Renal cortical epithelial cell (primary cell): ENCODE measurements around the gene TRIM58. TPM values are rescaled to one million over a fixed set of nuclear protein-coding genes. Genes with fewer than 3 reads are reported as not detected.

ENCODE experiments used
- DNase-seq: peaks from one replicate; pipeline ENCODE4 v3.0.0-alpha.2; 2011; ENCODE audit warnings: low read depth
- total RNA-seq: library from RNA; depleted of rRNA; stranded (reverse); fragments of >200 nt; gene quantifications from 2 replicates; pipeline ENCODE4 v1.2.3, GENCODE V29; 2014

Gene TRIM58
- 0.30 and 0.35 TPM in 2 replicates for total RNA-seq

DNA sequence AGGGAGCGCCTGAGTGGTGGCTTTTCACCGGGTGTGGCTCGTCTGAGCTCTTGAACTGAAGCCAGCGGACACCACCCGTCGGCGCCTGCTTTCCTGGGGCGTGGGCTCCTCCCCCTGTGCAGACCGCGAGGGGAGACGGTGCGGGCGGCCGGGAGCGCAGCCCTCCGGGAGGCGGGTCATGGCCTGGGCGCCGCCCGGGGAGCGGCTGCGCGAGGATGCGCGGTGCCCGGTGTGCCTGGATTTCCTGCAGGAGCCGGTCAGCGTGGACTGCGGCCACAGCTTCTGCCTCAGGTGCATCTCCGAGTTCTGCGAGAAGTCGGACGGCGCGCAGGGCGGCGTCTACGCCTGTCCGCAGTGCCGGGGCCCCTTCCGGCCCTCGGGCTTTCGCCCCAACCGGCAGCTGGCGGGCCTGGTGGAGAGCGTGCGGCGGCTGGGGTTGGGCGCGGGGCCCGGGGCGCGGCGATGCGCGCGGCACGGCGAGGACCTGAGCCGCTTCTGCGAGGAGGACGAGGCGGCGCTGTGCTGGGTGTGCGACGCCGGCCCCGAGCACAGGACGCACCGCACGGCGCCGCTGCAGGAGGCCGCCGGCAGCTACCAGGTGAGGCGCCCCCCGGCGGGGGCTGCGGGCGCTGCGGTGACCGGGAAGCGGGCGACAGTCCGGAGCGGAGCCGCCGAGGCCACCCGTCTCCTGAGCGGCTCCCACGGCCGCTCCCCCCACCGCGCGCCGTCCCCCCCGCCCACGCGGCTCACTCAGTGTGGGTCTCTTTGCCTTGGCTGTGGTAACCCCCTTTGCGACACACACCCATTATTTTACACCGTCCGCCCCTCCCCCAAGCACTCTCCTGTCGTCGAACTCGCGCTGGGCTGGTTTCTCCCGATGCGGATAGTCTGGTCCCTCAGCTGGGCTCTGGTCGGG lies at the start of gene TRIM58:
Gene TRIM58 (plus strand): TSS at position 119 of the 916 bp plus-strand sequence. CDS start 60 bp downstream, at position 179.
- DNase-seq: no peak

DNA sequence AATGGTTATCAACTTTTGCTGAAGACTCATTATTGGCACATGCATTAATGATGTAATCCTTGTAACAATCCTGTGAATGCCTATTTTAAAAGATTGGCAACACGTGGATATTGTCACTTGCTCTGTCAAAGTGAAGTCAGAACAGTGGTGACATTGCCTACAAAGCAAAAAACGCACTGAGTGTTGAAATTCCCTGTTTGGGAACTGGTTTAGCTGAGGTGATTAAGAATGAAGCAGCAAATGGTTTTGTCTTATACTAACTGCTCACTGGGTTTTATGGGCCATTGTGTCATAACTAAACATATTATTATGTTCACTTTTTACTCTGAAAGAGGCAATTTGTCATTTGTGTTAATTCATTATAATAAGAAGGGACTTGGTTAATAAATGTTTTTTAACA lies 44.4 kb upstream of the TRIM58 start:
- DNase-seq: no peak

GRCh38 chr1:247822060-247822459 lies 34.9 kb upstream of the TRIM58 start:
- DNase-seq: no peak

- no peak for DNase-seq
Measured at GRCh38 chr1:247824023-247824422, 33.0 kb upstream of the TRIM58 start, which contains the start of gene OR14A16. TSS of gene OR14A16 (minus strand) at chr1:247824119. CDS start at chr1:247815729, 8,390 bp downstream.

- no peak for DNase-seq
Measured at GRCh38 chr1:247825362-247825761, 31.6 kb upstream of the TRIM58 start.

DNA sequence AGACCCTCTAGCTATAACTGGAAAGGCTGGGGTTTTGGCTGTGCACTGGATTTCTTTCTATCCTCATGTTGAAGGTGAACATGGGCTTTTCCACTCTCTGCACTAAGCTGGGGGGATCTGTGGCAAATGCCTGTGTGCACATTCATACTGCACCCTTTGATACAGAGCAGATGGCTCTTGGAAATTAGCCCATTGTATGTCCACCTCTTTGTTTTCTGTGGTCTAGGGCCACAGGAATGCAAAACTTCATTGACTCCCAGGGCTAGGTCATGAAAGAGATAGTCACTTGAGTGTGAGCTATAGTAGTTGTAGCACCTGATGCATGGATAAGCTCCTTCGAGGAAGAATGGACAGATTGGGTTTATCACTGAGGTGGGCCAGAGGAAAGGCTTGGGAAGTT lies 27.3 kb upstream of the TRIM58 start:
- no peak for DNase-seq

GRCh38 chr1:247833601-247834000 lies 23.4 kb upstream of the TRIM58 start:
- no peak for DNase-seq

DNA sequence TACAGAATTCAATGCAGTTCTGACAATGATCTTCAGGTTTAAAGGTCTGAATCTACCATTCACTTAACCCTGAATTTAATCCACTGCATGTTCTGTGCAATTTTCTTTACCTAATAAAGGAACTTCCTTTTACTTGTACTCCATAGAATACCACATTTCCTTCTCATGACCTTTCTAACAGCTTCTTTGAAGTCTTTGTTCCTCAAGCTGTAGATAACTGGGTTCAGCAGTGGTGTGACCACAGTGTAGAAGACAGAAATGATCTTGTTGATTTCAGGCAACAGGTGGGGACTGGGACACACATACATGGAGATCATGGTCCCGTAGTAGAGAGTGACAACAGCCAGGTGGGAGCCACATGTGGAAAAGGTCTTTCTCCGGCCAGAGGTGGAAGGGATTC lies 16.2 kb upstream of the TRIM58 start:
- no peak for DNase-seq

DNA sequence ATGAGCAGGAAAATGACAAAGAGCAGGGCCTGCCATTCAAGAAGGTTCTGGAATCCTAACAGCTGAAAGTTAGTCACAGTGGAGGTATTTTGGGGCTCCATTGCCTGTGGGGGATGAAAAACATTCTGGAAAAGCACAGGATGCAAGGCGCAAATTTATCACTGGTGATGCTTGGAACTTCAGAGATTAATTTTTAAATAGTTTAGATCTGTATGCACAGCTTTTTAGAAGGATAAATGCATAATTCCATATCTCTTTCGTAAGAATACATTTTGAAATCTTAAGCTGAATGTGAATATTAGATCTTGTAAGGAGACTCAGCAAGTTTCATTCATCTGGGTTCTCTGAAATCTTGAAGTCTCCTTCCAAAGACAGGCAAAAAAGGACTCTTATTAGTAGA lies 15.2 kb upstream of the TRIM58 start, which contains the start of gene OR11L1:
Gene OR11L1 (minus strand): TSS at position 101 of the 400 bp plus-strand sequence. CDS start 0 bp downstream, at position 101.
- no peak for DNase-seq

DNA sequence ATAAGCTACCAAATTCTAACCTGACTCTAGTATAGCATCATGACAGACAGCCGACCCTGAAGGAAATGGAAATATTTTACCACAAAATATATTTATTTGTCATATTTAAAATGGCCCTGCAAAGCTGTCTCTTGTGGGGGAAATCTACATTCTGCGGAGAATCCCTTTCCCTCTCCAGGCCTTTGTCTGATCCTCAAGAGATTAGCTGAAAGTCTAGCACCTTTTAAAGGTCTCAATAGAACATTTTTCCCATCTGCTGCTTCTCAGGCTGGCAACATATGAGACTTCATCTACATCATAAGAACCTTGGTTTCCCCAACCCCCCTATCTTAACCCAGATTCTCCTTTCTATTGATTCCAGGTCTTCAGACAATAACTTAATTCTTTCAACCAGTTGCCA lies 13.6 kb upstream of the TRIM58 start:
- DNase-seq: no peak

GRCh38 chr1:247845011-247845692 lies 11.8 kb upstream of the TRIM58 start:
- DNase-seq: no peak

DNA sequence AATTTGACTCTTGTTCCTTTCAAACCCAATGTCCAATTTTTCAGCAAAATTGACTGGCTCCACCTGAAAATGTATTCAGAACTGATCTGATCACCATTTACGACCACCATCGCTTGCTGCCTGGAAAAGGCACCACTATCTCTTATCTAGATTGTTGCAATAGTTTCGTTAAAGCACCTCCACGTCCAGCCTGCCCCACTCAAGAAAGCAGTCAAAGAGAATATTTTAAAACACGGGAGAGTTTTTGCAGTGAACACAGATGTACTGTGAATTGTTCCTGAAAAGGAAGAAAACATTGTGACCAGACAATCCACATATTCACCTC lies 11.3 kb upstream of the TRIM58 start:
- no peak for DNase-seq

GRCh38 chr1:247848346-247848745 lies 8.6 kb upstream of the TRIM58 start:
- no peak for DNase-seq

DNA sequence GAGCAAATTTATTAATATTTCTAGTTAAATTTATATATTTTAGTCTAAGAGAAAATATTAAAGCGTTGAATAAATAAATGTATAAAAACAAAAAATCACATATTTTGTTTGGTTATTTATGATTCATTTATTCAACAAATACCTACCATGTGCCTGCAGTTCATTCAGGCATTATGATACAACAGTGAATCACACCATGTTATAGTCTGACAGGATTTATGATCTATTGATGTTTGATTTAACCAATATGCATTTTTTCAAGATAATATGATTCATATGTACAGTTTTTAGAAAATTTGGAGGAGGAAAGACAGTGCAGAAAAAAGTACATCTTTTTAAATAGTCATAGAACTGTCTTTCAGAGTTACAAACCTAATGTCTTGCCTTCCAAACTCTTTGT lies 7.4 kb upstream of the TRIM58 start:
- DNase-seq: no peak

DNA sequence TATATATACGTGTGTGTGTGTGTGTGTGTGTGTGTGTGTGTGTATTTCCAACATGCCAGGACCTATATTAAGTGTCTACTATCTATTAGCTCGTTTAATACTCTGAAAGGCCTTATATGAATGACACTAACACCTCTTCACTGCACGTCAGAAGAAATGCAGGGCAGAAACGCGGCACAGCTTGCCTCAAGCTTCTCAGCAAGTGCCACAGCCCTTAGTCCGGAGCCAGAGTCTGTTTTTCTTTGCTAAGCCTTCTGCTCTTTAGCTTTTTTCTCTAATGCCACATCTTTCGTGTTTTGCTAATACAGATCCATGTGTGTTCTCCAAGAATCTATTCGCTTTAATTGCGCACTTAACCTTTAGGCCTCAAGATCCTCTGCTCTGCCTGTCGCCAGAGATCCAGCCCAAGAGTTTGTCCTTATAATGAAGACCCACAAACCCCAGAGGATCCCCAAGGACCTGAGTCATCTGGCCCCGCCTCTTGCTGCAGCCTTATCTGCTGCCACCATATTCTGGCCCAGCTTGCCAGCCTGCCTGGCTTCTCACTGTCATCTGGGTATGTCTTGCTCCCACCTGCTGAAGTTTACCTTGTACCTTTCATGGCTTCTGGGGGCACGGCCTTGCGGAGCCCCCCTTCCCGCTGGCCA lies 2.0 kb upstream of the TRIM58 start:
- no peak for DNase-seq

- no peak for DNase-seq
Measured at GRCh38 chr1:247855911-247856310, 1.1 kb upstream of the TRIM58 start.

- DNase-seq: no peak
Measured at GRCh38 chr1:247857985-247858619, 1.1 kb downstream of the TRIM58 start.

- DNase-seq: no peak
Measured at GRCh38 chr1:247862756-247863155, 5.8 kb downstream of the TRIM58 start.

- no peak for DNase-seq
Measured at GRCh38 chr1:247864644-247865043, 7.7 kb downstream of the TRIM58 start.

DNA sequence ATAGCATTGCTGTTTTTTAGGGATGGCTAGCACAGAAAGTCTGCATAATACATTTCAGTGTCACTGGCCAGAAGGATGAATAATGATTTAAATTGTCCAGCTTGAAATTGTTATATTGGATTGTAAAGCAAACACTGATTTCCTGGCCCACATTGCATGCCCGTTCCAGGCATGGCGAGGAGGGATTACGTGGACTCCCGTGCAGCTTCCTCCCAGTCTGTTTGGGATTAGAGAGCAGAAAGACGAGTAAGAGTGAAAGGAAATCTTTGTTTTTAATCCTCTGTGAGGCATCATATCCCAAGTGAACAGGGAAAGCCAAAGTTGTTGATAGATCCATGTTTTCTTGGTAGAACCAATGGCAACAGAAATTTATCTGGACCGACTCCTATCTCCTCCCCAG lies 8.4 kb downstream of the TRIM58 start:
- DNase-seq: no peak

GRCh38 chr1:247883346-247883745 lies 26.4 kb downstream of the TRIM58 start:
- no peak for DNase-seq

DNA sequence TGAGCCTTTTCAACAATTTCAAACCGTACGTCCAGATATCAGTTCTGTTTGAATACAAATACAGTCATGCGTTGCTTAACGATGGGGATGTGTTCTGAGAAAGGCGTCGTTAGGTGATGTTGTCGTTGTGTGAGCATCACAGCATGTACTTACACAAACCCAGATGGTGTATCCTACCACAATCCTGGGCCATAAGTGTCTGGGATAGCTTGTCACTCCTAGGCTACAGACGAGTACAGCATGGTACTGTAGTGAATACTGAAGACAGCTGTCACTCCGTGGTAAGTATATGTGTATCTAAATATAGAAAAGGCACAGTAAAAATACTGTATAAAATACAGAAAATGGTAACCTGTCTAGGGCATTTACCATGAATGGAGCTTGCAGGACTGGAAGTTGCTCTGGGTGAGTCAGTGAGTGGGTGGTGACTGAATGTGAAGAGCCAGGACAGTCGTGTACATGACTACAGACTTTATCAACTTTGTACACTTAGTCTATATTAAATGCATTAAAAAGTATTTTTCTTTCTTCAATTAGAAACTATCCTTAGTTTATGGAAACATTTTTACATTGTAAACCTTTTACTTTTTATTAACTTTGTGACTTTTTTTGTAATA lies 27.9 kb downstream of the TRIM58 start:
- no peak for DNase-seq
